Tibial nerve (tissue), 4 donors: ENCODE measurements around the gene AMER1.

Experiments
- EP300 ChIP-seq, 2 donors: sonication (generic); formaldehyde crosslinking; IDR thresholded peaks; one replicate each; pipeline ENCODE4 v1.6.1; 2017; ENCODE audit warnings: antibody characterized with exemption in 2 of 2, mild to moderate bottlenecking in 1 of 2
- POLR2A ChIP-seq, 2 donors: fragments of 450-650 bp; IDR thresholded peaks; one replicate each; pipeline ENCODE4 v1.6.1; 2017; ENCODE audit warnings: antibody characterized with exemption in 2 of 2, mild to moderate bottlenecking in 2 of 2, moderate library complexity in 2 of 2
- TF ChIP-seq, protein P1 (sequence below), 5 experiments: fragments of 200-600 bp in 3 of 5; fragments of 450-650 bp in 2 of 5; sonication (generic) in 3 of 5; IDR thresholded peaks; one replicate each; pipeline ENCODE4 v1.5.1; 2016 to 2019; ENCODE audit warnings: antibody characterized with exemption in 5 of 5, mild to moderate bottlenecking in 3 of 5, moderate library complexity in 2 of 5

DNA sequence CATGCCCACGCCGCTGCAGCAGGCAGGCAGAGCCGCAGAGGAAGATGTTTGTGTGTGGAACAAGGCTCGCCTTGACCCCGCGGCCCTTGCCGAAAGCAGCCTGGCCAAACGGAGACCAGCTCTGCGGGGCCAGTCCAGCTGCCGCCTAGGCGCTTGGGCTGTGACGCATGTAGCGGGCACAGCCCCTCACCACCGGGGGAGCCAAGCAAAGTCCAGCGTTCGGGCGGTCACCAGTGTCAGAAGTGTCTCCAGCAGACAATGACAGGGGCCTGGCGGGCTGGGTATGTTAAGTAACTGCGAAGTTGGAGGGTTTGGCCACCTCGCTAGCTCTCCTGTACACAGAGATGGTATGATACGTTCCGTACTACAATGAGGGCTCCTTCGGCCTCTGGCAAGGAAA is 1.3 kb downstream of the AMER1 start:
- no peak for TF ChIP-seq POLR2A (IDR thresholded peaks at IDR 0.05)
- TF ChIP-seq, protein P1, sequence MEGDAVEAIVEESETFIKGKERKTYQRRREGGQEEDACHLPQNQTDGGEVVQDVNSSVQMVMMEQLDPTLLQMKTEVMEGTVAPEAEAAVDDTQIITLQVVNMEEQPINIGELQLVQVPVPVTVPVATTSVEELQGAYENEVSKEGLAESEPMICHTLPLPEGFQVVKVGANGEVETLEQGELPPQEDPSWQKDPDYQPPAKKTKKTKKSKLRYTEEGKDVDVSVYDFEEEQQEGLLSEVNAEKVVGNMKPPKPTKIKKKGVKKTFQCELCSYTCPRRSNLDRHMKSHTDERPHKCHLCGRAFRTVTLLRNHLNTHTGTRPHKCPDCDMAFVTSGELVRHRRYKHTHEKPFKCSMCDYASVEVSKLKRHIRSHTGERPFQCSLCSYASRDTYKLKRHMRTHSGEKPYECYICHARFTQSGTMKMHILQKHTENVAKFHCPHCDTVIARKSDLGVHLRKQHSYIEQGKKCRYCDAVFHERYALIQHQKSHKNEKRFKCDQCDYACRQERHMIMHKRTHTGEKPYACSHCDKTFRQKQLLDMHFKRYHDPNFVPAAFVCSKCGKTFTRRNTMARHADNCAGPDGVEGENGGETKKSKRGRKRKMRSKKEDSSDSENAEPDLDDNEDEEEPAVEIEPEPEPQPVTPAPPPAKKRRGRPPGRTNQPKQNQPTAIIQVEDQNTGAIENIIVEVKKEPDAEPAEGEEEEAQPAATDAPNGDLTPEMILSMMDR (IDR thresholded peaks at IDR 0.05), result no peak
- no peak for TF ChIP-seq EP300 (IDR thresholded peaks at IDR 0.05)
